ENCODE results near the gene FAM32A. TPM values are rescaled to one million over a fixed set of nuclear protein-coding genes. Genes with fewer than 3 reads are reported as not detected.
A peak's percentile ranks its signal among the peaks of the same experiment; 100 is the strongest.

Gene FAM32A
- total RNA-seq, 1 donor from 2014 or later = 59.9 TPM

- no peak for ATAC-seq
- TF ChIP-seq CTCF (IDR thresholded peaks at IDR 0.05) = no peak
- Histone ChIP-seq H3K9me3 (no peaks in the 10 kb centered on the region), H3K4me1 (peaks cover 3% of the 10 kb centered on the region), H3K27me3 (ENCODE audit: low read depth) (no peaks in the 10 kb centered on the region), H3K4me3 (no peak overlapping the region), H3K27ac (no peak overlapping the region), H3K36me3 (no peaks in the 10 kb centered on the region)
- no peak for DNase-seq
- intact Hi-C loops (cut with DNase I) = loop anchor here (10.0 kb wide), 1 partner anchor 136 kb away; no protein-coding TSS in a partner anchor
Measured at GRCh38 chr19:16180611-16181010, 4.6 kb upstream of the FAM32A start.

- Histone ChIP-seq H3K36me3 (peaks cover 29% of the 10 kb centered on the region), H3K4me3 (peak overlapping the region; percentile 93), H3K4me1 (peaks cover 22% of the 10 kb centered on the region), H3K27ac (peak overlapping the region; percentile 90), H3K27me3 (ENCODE audit: low read depth) (no peaks in the 10 kb centered on the region), H3K9me3 (no peaks in the 10 kb centered on the region)
- peak in 1 of 2 donors; percentile 1 for ATAC-seq
- DNase-seq = no peak
- intact Hi-C loops (cut with DNase I) = loop anchor here (10.0 kb wide), 1 partner anchor 140 kb away; no protein-coding TSS in a partner anchor
- no peak for TF ChIP-seq CTCF (IDR thresholded peaks at IDR 0.05)
Measured at GRCh38 chr19:16184665-16185122, 516 bp upstream of the FAM32A start.

- DNase-seq (peak; percentile 60), ATAC-seq (peak; percentile 34 to 40)
- Histone ChIP-seq H3K27ac (peak overlapping the region; percentile 90), H3K9me3 (no peaks in the 10 kb centered on the region), H3K4me1 (peaks cover 22% of the 10 kb centered on the region), H3K4me3 (peak overlapping the region; percentile 93), H3K36me3 (peaks cover 40% of the 10 kb centered on the region), H3K27me3 (ENCODE audit: low read depth) (no peaks in the 10 kb centered on the region)
- intact Hi-C loops (cut with DNase I) = loop anchor here (10.0 kb wide), 1 partner anchor 141 kb away; no protein-coding TSS in a partner anchor
- no peak for TF ChIP-seq CTCF (IDR thresholded peaks at IDR 0.05)
Measured at GRCh38 chr19:16185768-16186123, 536 bp downstream of the FAM32A start.

- Histone ChIP-seq H3K9me3 (no peaks in the 10 kb centered on the region), H3K27ac (no peak overlapping the region), H3K36me3 (peaks cover 66% of the 10 kb centered on the region), H3K27me3 (ENCODE audit: low read depth) (no peaks in the 10 kb centered on the region), H3K4me1 (peaks cover 22% of the 10 kb centered on the region), H3K4me3 (no peak overlapping the region)
- ATAC-seq (no peak), DNase-seq (peak; percentile 14)
- intact Hi-C loops (cut with DNase I) = loop anchor here (10.0 kb wide), 1 partner anchor 144 kb away; no protein-coding TSS in a partner anchor
- no peak for TF ChIP-seq CTCF (IDR thresholded peaks at IDR 0.05)
Measured at GRCh38 chr19:16188521-16188920, 3.3 kb downstream of the FAM32A start.

- no peak for TF ChIP-seq CTCF (IDR thresholded peaks at IDR 0.05)
- peak; percentile 15 for DNase-seq
- H3K4me3 ChIP-seq = no peak overlapping the region
- intact Hi-C loops (cut with DNase I) = no loop called here
- no peaks in the 10 kb centered on the region for H3K27me3 ChIP-seq (ENCODE audit: low read depth)
- no peak overlapping the region for H3K27ac ChIP-seq
- peaks cover 19% of the 10 kb centered on the region for H3K4me1 ChIP-seq
- no peaks in the 10 kb centered on the region for H3K9me3 ChIP-seq
- peaks cover 68% of the 10 kb centered on the region for H3K36me3 ChIP-seq
- ATAC-seq = no peak
Measured at GRCh38 chr19:16190198-16190597, 5.0 kb downstream of the FAM32A start.

Measured in lower lobe of right lung (tissue), 2 donors.